Measurements from ENCODE around the gene P2RY14.

DNA sequence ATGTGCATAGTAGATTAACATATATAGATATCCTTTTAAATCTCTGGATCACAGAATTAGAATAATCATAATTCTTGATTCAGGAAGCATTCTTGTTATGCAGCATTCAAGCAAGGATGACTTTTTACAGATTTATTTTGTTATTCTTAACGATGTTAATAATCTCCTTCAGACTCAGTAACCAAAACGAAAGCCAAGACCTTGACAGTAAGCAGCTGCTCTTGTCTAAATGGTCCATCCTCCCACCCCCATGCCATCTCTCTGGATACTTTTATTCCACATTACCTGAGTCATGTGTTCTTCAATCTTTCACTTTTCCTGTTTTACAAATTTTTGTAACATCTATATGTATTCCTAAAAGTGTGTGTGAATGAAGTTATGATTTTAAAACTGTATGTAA is 42.0 kb downstream of the P2RY14 start:
- TF ChIP-seq POLR2A (IDR thresholded peaks at IDR 0.05): no peak
- TF ChIP-seq, protein P1, sequence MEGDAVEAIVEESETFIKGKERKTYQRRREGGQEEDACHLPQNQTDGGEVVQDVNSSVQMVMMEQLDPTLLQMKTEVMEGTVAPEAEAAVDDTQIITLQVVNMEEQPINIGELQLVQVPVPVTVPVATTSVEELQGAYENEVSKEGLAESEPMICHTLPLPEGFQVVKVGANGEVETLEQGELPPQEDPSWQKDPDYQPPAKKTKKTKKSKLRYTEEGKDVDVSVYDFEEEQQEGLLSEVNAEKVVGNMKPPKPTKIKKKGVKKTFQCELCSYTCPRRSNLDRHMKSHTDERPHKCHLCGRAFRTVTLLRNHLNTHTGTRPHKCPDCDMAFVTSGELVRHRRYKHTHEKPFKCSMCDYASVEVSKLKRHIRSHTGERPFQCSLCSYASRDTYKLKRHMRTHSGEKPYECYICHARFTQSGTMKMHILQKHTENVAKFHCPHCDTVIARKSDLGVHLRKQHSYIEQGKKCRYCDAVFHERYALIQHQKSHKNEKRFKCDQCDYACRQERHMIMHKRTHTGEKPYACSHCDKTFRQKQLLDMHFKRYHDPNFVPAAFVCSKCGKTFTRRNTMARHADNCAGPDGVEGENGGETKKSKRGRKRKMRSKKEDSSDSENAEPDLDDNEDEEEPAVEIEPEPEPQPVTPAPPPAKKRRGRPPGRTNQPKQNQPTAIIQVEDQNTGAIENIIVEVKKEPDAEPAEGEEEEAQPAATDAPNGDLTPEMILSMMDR (IDR thresholded peaks at IDR 0.05): no peak
